ENCODE results near the gene NKIRAS2.

The NKIRAS2 gene

DNA sequence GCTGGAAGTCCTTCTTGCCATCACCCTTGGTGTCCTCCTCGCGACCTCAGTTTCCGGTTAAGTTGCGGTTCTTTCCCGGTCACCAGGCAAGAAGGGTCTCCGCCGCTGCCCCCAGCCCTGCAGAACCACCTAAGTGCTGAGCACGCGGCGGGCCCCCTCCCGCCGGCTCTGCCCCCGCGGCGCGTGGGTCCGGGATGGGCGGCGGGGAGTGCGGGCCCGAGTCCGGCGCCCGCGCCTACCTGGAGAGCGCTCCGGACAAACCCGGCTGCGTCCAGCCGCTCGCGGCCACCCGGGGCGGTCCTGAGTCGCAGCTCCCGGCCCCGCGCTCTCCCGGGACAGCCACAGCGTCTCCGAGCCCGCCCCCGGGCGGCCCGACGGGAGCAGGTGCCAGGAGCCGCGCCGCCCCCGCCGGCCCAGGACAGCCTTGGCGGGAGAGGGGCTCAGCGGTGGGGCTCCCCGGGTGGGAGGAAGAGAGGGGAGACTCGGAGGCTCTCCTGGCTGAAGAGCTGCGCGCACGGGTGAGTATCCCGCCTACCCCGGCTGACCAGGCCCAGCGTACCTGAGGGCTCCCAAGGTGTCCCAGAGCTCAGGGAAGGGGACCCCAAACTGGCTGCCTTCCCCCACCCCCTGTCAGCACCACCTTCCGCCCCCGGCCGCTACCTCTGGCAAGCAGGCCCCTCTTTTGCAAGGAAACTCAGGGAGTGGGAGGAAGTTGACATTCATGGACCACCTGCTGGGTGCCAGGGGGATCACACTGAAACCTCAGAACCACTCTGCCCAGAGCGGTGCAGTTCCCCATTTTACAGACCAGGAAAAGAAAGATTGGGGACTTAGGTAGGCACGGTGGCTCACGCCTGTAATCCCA lies 52.7 kb downstream of the NKIRAS2 start:
- no peaks in the 10 kb centered on the region for H3K36me3 Mint-ChIP-seq
- H3K27me3 Mint-ChIP-seq, result peaks cover 2% of the 10 kb centered on the region

More for the DNA sequence above, 52.7 kb downstream of the NKIRAS2 start:
- H3K9me3 Mint-ChIP-seq (ENCODE audit: low read depth), result no peaks in the 10 kb centered on the region
- peak overlapping the region; percentile 83 for H3K4me3 Mint-ChIP-seq
- peaks cover 7% of the 10 kb centered on the region for H3K4me1 Mint-ChIP-seq (ENCODE audit: low read depth)
- H3K27ac Mint-ChIP-seq, result no peak overlapping the region

Data from activated naive CD8-positive, alpha-beta T cell (primary cell).